Gastroesophageal sphincter (tissue), 4 donors: ENCODE measurements around the gene EPC2. TPM values are rescaled to one million over a fixed set of nuclear protein-coding genes. Genes with fewer than 3 reads are reported as not detected.
A peak's percentile ranks its signal among the peaks of the same experiment; 100 is the strongest.

Source experiments
- ATAC-seq: fragments of 150-250 bp; one replicate; pipeline ENCODE4 v1.9.1; 2016; ENCODE audit warnings: mild to moderate bottlenecking, moderate library complexity
- H3K27ac ChIP-seq, 4 donors: fragments of 200-600 bp; sonication (generic) in 3 of 4; 1 replicate in 3 of 4; 2 replicates in 1 of 4; pipeline ENCODE4 v1.5.1; 2016 to 2019
- H3K27me3 ChIP-seq: fragments of 200-600 bp; sonication (generic); one replicate; pipeline ENCODE4 v1.5.1; 2019
- H3K36me3 ChIP-seq, 2 donors: fragments of 200-600 bp; sonication (generic); one replicate each; pipeline ENCODE4 v1.5.1; 2019; ENCODE audit warnings: control low read depth in 1 of 2
- H3K4me1 ChIP-seq, 3 donors: fragments of 200-600 bp; sonication (generic); 1 replicate in 2 of 3; 2 replicates in 1 of 3; pipeline ENCODE4 v1.5.1; 2016 to 2019; ENCODE audit warnings: control low read depth in 2 of 3
- H3K4me3 ChIP-seq, 2 donors: fragments of 200-600 bp; sonication (generic); one replicate each; pipeline ENCODE4 v1.5.1; 2019; ENCODE audit warnings: mild to moderate bottlenecking in 1 of 2, moderate library complexity in 1 of 2
- H3K9me3 ChIP-seq, 3 donors: fragments of 200-600 bp; sonication (generic); one replicate each; pipeline ENCODE4 v1.5.1; 2017 to 2019; ENCODE audit warnings: control low read depth in 2 of 3
- CTCF ChIP-seq, 4 experiments: fragments of 200-600 bp in 2 of 4; fragments of 450-650 bp in 2 of 4; sonication (generic) in 1 of 4; IDR thresholded peaks; one replicate each; pipeline ENCODE4 v1.5.1; 2017 to 2019; ENCODE audit warnings: antibody characterized with exemption in 4 of 4, mild to moderate bottlenecking in 2 of 4, moderate library complexity in 2 of 4
- EP300 ChIP-seq: sonication (generic); formaldehyde crosslinking; IDR thresholded peaks from one replicate; pipeline ENCODE4 v1.6.1; 2017; ENCODE audit warnings: antibody characterized with exemption, mild to moderate bottlenecking
- POLR2A ChIP-seq, 2 donors: fragments of 450-650 bp; IDR thresholded peaks; one replicate each; pipeline ENCODE4 v1.6.1; 2017; ENCODE audit warnings: antibody characterized with exemption in 2 of 2, mild to moderate bottlenecking in 2 of 2, moderate library complexity in 1 of 2
- POLR2AphosphoS5 ChIP-seq: sonication (generic); formaldehyde crosslinking; IDR thresholded peaks from one replicate; pipeline ENCODE4 v1.6.1; 2017; ENCODE audit warnings: antibody characterized with exemption
- WGBS, 2 donors: methylation state at CpG; one replicate each; pipeline ENCODE4 v1.1.5; 2018; ENCODE audit warnings: low coverage in 1 of 2; 5-methylcytosine and 5-hydroxymethylcytosine counted together
- total RNA-seq, 4 donors: library from RNA; depleted of rRNA; stranded (reverse); fragments of >200 nt; gene quantifications; one replicate each; pipeline ENCODE4 v1.1.0, GENCODE V29; 2016

The EPC2 gene
- total RNA-seq, 4 donors from 2014 or later, result 25.4 to 38.4 (median 30.7) TPM

GRCh38 chr2:148640767-148641166, 3.8 kb upstream of the EPC2 start:
- H3K27me3 ChIP-seq, result peaks cover 16% of the 10 kb centered on the region
- no peak for ATAC-seq
- H3K36me3 ChIP-seq, result no peaks in the 10 kb centered on the region
- 67% methylated on average over 3 of the region's 5 CpGs; no CpG with 5 or more reads in 1 of the 2 donors for WGBS, 2 donors
- no peak overlapping the region for H3K4me3 ChIP-seq
- peaks cover 0 to 16% (median 3%) of the 10 kb centered on the region in 3 donors for H3K4me1 ChIP-seq
- no peaks in the 10 kb centered on the region for H3K9me3 ChIP-seq
- H3K27ac ChIP-seq, result no peak overlapping the region
- no peak for TF ChIP-seq CTCF (IDR thresholded peaks at IDR 0.05)
- no peak for TF ChIP-seq POLR2A (IDR thresholded peaks at IDR 0.05)
- no peak for TF ChIP-seq POLR2AphosphoS5
- no peak for TF ChIP-seq EP300

GRCh38 chr2:148642112-148642744, 2.3 kb upstream of the EPC2 start:
- no peaks in the 10 kb centered on the region for H3K9me3 ChIP-seq
- 85 to 100% methylated on average over 2 of the region's 2 CpGs for WGBS, 2 donors
- peaks cover 16% of the 10 kb centered on the region for H3K27me3 ChIP-seq
- no peak overlapping the region for H3K4me3 ChIP-seq
- peaks cover 0 to 30% (median 3%) of the 10 kb centered on the region in 3 donors for H3K4me1 ChIP-seq
- TF ChIP-seq POLR2A (IDR thresholded peaks at IDR 0.05) (no peak), POLR2AphosphoS5 (no peak), EP300 (no peak), CTCF (IDR thresholded peaks at IDR 0.05) (no peak)
- no peak for ATAC-seq
- no peaks in the 10 kb centered on the region for H3K36me3 ChIP-seq
- H3K27ac ChIP-seq, result no peak overlapping the region

DNA sequence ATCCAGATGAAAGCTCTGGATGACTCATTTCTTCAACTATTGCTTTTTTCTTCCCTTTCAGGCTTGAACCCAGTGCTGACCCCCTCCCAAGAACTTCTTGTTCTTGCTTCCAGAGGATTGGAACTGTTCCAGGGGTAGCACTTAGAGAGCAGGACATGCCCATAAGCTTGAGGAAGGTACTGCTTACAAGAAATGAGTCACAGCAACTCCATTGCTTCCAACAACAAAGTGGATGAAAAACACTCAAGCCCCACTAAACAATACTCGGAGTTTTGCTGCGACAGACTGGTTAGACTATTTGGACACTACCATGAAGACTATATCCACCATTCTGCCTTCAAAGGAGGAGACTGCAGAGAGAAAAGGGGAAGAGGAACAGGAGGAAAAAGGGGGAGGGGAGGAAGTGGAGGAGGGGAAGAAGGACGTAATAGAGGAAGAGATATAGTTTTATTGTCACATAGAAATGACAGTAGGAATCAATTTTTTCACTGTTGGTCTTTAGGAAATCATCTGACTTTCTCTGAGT, 1.6 kb upstream of the EPC2 start:
- Histone ChIP-seq H3K4me1 (peaks cover 0 to 37% (median 3%) of the 10 kb centered on the region in 3 donors), H3K36me3 (no peaks in the 10 kb centered on the region), H3K27me3 (peaks cover 16% of the 10 kb centered on the region), H3K9me3 (no peaks in the 10 kb centered on the region), H3K27ac (no peak overlapping the region), H3K4me3 (no peak overlapping the region)
- no peak for ATAC-seq
- WGBS, 2 donors, result 51 to 71% methylated on average over 3 of the region's 3 CpGs
- TF ChIP-seq POLR2AphosphoS5 (peak; percentile 17), CTCF (IDR thresholded peaks at IDR 0.05) (no peak)

- 32 to 54% methylated on average over 3 to 5 of the region's 5 CpGs for WGBS, 2 donors
- no peak for TF ChIP-seq POLR2AphosphoS5
- TF ChIP-seq EP300, result no peak
- TF ChIP-seq POLR2A (IDR thresholded peaks at IDR 0.05), result no peak
- no peak for TF ChIP-seq CTCF (IDR thresholded peaks at IDR 0.05)
- peaks cover 0 to 42% (median 3%) of the 10 kb centered on the region in 3 donors for H3K4me1 ChIP-seq
- peak overlapping the region in 1 of 2 donors; percentile 88 for H3K4me3 ChIP-seq
- no peaks in the 10 kb centered on the region for H3K36me3 ChIP-seq
- H3K9me3 ChIP-seq, result no peaks in the 10 kb centered on the region
- H3K27ac ChIP-seq, result peak overlapping the region in 2 of 4 donors; percentile 100
- ATAC-seq, result no peak
- peaks cover 12% of the 10 kb centered on the region for H3K27me3 ChIP-seq
Observed at GRCh38 chr2:148643421-148643820, 1.1 kb upstream of the EPC2 start.
